GM18519 (cell line): ENCODE measurements around the gene MAPK9.

Experiments used
- ATAC-seq: cut with Tn5 transposase; IDR thresholded peaks from one replicate; pipeline ENCODE4 v1.9.1; 2021; ENCODE audit warnings: mild to moderate bottlenecking, moderate library complexity; ENCODE audit not compliant: unreplicated experiment, low FRiP score

Gene MAPK9

DNA sequence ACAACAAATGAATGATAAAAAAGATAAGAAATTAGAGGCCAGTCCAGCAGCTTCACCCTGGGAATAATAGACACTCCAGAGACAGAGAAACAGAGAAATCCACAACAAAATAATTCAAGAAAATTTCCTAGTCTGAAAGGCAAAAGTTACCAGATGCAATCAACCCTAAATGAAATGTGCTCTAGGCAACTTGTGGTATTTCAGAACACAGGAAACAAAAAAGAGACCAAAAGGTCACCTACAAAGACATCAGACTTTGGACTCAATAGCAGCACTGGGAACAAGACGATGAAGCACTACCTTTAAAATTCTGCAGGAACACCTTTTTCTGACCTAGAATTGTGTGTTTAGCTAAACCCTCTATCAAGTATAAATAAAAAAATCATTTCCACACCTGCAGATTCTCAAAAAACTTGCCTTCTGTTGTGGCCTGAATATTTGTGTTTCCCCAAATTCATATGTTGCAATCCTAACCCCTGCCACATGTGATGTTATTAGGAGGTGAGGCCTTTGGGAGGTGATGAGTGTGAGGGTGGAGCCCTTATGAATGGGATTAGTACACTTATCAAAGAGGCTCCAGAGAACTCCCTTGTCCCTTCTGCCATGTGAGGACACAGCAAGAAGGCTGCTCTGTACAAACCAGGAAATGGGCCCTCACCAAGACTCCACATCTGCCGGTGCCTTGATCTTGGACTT, 5.9 kb upstream of the MAPK9 start:
- ATAC-seq, result no peak

- no peak for ATAC-seq
These were observed 4.9 kb upstream of the MAPK9 start for GRCh38 chr5:180296771-180297170.

GRCh38 chr5:180294913-180295555, 3.2 kb upstream of the MAPK9 start:
- ATAC-seq, result no peak

GRCh38 chr5:180294411-180294810, 2.5 kb upstream of the MAPK9 start:
- no peak for ATAC-seq

- ATAC-seq, result peak; percentile 13
These were observed 496 bp downstream of the MAPK9 start for GRCh38 chr5:180291234-180291940.

- no peak for ATAC-seq
These were observed 1.2 kb downstream of the MAPK9 start for GRCh38 chr5:180290568-180291233.

DNA sequence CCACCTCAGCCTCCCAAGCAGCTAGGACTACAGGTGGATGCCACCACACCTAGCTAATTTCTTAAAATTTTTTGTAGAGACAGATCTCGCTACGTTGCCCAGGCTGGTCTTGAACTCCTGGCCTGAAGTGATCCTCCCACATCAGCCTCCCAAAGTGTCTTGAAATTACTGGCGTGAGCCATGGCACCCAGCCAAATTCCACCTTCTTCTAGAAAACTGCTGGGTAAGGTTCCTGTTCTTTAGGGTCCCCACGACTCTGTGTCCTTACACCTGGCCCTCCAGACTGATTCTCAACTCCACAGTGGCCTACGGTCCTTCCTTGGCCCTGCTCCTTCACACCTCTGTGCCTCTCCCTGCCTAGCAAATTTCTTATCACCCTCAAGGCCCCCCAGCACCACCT, 1.9 kb downstream of the MAPK9 start:
- ATAC-seq, result no peak

DNA sequence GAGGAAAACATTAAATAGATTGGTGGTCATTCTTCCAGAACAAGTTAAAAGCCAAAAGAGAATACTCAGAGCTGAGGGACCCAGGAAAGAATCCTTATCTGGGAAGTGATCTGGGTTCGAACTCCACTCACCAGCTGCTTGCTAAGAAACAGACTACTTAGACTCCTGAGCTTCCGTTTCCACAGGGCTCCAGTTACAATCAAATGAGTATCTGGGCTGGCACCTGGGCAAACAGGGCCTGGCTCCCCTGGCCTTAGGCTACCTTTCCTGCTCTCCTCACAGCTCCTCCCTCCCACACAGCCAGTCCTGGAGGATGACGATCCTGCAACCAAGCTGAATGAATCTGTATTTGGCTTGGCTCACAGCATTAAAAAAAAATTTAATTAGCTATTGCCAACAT, 2.5 kb downstream of the MAPK9 start:
- ATAC-seq, result no peak

DNA sequence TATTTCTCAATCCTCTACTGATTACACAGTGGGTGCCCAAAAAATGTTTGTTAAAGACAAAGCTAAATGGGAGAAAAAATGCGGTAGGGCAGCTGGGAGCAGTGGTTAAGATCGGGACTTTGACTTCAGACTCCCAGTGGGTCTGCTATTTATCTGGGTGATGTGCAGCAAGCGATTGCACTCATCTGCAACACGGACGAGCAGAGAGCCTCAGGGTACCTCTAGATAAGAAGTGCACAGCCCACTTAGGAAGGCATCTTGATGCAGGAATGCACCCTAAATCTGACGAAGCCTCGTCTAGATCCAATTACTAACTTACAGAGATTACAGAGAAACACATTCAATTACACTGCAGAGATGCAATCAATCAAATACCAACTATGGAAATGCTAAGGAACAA, 4.0 kb downstream of the MAPK9 start:
- no peak for ATAC-seq

DNA sequence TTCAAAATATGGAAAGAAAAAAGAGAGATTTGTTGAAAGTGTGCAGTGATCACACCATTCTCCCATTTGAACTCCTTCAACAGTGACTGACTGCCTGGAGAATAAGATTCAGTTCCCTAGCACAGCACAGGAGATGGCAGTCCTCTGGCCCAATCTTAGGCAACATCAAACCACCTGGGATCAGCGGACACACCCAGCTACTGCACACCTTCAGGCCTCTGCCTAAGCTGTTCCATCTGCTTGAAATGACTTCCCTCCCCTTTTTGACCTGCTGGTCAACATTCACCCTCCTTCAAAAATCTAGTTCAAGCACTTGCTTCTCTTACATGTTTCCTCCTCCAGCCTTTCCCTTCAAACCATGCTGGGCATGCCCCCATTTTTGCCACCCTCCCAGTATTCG, 4.5 kb downstream of the MAPK9 start:
- ATAC-seq, result no peak

DNA sequence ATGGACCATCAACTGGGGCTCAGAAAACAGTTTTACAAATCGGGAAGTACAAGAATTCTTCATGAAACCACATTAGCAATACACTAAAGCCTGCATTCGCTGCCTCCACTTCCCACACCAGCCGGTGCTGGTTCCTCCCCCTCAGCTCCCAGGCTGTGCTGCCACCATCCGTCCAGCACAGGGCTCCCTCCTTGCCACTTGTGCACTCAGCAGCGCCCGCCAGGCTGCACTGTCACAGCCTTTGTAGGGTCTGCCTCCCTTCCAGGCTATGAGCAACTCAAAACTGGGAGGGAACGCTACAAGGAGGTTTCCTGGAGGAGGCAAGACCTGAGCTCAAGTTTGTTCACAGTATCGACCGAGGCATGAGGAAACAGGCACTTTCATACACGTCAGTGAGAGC, 7.7 kb downstream of the MAPK9 start:
- ATAC-seq, result no peak

GRCh38 chr5:180283026-180283615, 8.8 kb downstream of the MAPK9 start:
- ATAC-seq, result no peak

DNA sequence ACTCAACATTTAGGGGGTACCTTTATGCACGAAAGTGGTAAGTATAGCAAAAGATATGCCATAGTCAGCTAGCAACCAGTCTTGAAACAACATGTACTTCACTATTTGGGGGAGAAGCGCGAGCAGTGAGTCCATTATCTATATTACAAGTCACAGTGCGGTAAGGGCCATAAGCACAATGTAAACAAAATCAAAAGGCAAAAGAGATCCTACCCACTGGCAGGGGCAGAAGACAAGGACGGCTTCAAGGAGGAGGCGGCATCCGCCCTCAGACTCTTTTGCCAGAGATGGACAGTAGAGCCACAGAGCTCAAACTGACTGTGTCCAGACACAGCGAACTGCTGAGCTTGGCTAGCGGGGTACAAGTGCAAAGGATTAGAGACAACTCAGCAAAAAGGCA, 9.6 kb downstream of the MAPK9 start:
- no peak for ATAC-seq

DNA sequence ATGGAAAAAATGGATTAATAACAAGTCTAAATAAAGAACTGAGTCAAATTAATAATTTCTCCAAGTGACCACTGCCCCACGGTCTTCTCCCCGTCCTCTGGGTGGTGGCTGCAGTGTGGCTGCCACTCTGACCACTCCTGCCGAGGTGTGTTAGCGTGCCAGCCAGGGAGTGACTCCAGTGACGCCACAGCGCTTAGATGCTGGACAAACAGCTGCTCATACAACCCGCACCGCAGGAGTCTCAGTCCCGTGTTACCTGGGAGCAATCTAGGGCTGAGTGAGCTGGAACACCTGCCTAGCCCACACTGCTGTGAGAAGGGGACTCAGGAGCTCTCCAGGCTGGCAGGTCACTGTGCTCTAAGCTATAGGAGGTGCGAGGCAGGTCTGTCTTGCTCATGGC, 10.2 kb downstream of the MAPK9 start:
- no peak for ATAC-seq

GRCh38 chr5:180274695-180275094, 17.2 kb downstream of the MAPK9 start:
- no peak for ATAC-seq

GRCh38 chr5:180271221-180271620, 20.7 kb downstream of the MAPK9 start:
- ATAC-seq, result no peak

DNA sequence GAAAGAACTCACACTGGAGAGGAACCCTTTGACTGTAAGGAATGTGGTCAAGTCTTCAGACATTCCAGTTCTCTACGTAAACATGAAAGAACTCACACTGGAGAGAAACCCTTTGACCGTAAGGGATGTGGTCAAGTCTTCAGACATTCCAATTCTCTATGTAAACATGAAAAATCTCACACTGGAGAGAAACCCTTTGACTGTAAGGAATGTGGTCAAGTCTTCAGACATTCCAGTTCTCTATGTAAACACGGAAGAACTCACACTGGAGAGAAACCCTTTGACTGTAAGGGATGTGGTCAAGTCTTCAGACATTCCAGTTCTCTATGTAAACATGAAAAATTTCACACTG, 32.6 kb downstream of the MAPK9 start:
- no peak for ATAC-seq

DNA sequence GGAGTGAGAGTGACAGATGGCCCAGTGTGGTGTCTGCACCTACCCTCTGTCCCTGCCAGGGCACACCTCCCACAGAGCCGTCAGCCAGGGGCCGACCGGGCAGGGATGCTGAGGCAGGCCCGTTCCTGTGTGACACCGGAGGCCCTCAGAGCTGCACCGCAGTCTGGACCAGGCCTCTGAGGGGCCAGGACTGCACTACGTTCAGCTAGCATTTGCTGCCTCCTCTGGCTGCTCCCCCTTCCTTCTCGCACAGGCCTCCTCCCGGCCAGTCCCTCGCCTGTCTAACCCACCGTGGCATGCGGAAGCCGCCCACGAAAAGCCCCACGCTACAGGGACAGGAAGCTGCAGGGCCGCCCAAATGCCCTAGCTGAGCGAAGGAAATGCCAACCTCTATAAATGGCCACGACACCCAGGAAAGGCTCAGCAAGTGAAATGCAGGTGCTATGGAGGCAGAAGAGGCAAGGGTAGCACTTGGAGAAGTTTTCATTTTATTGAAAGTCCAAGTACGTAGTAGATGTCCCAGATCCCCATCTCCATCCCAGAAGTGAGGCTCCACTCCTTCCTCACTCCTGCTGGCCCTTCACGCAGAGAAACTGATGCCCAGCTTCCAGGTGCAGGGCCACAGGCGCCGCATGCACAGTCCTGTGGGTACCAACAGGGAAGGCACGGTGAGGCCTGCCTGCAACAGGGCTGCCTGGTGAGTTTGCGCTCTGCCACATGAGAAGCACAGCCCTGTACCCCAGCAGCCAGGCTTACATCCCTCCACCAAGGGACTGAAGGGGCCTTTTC, 38.7 kb downstream of the MAPK9 start:
- ATAC-seq, result no peak

GRCh38 chr5:180251887-180252286, 40.0 kb downstream of the MAPK9 start:
- no peak for ATAC-seq

DNA sequence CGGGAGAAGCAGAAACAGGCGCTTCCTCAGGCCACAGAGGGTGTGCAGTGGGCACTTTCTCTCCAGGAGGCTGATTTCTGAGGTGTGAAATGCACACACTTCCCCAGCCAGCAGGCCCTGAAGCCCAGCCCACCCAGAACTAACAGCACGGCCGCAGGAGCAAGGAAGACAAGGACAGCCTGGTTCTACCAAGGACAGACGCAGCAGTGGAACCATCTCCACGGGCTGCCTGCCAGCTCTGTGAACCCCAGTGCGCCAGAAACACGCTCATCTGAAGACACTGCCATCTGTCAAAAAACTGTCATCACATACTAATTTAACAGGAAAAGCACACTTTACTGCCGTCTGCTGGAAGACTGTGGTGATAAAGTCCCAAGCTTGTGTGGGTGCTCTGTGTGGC, 40.7 kb downstream of the MAPK9 start:
- no peak for ATAC-seq
